ENCODE measurements around the gene TPBGL.

DNA sequence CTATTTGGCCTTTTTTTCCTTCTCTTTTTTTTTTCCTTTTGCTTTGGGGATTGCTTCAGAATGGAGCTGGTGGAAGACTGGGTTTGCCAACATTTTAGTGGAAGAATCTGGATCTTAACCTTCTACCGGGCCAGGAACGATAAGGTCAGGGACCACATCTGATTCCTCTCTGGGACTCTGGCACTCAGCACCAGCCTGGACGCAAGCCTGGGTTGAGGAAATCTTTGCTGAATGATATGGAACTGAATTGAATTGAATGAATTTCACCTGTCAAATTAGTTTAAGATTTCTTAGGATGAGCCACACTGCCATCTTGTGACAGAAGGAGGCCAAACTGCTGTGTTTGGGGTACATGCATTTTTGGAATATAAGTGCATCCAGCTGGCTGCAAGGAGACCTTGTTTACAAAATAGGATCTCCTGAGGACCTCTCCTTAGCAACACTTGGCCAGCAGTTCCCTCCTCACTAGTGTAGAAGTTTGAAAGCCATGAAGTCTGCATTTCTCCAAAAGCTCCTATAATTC, 30.4 kb downstream of the TPBGL start:
- no peak for TF ChIP-seq POLR2A (IDR thresholded peaks at IDR 0.05)
- no peak for TF ChIP-seq CTCF (IDR thresholded peaks at IDR 0.05)
- TF ChIP-seq EP300 (IDR thresholded peaks at IDR 0.05): no peak

Data from suprapubic skin (tissue), 3 donors.